Measurements from ENCODE around the gene EML6. TPM values are rescaled to one million over a fixed set of nuclear protein-coding genes. Genes with fewer than 3 reads are reported as not detected.

EML6 gene
- total and polyA plus RNA-seq, 3 donors from 2014 or later = 7.6 to 17.3 (median 12.1) TPM

- H3K27me3 ChIP-seq = no peaks in the 10 kb centered on the region
- WGBS, 2 donors = 93 to 95% methylated on average over 7 of the region's 7 CpGs
- DNase-seq = no peak
- H3K36me3 ChIP-seq (ENCODE audit: low read depth, missing control alignments) = no peaks in the 10 kb centered on the region
- no peaks in the 10 kb centered on the region for H3K4me1 ChIP-seq
- H3K4me3 ChIP-seq = no peak overlapping the region
- TF ChIP-seq POLR2A (IDR thresholded peaks at IDR 0.05) = no peak
- TF ChIP-seq CTCF (IDR thresholded peaks at IDR 0.05) = no peak
- no peak overlapping the region for H3K27ac ChIP-seq
- H3K9me3 ChIP-seq = no peaks in the 10 kb centered on the region
- intact Hi-C loops (cut with DNase I; ENCODE audit: low total_unique reads) = no loop called here
These were observed 179.3 kb downstream of the EML6 start for GRCh38 chr2:54902763-54903162.

- Histone ChIP-seq H3K4me3 (no peak overlapping the region), H3K4me1 (no peaks in the 10 kb centered on the region), H3K36me3 (ENCODE audit: low read depth, missing control alignments) (no peaks in the 10 kb centered on the region), H3K27me3 (no peaks in the 10 kb centered on the region), H3K9me3 (no peaks in the 10 kb centered on the region), H3K27ac (no peak overlapping the region)
- no peak for DNase-seq
- intact Hi-C loops (cut with DNase I; ENCODE audit: low total_unique reads) = no loop called here
- TF ChIP-seq CTCF (IDR thresholded peaks at IDR 0.05) = no peak
- no peak for TF ChIP-seq POLR2A (IDR thresholded peaks at IDR 0.05)
- 81 to 82% methylated on average over 9 of the region's 9 CpGs for WGBS, 2 donors
These were observed 180.5 kb downstream of the EML6 start for GRCh38 chr2:54903736-54904554.

GRCh38 chr2:54904836-54905235 is 181.4 kb downstream of the EML6 start:
- 76 to 79% methylated on average over 5 of the region's 5 CpGs for WGBS, 2 donors
- no peak for TF ChIP-seq POLR2A (IDR thresholded peaks at IDR 0.05)
- no peak for TF ChIP-seq CTCF (IDR thresholded peaks at IDR 0.05)
- Histone ChIP-seq H3K36me3 (ENCODE audit: low read depth, missing control alignments) (no peaks in the 10 kb centered on the region), H3K4me1 (no peaks in the 10 kb centered on the region), H3K27ac (no peak overlapping the region), H3K27me3 (no peaks in the 10 kb centered on the region), H3K9me3 (no peaks in the 10 kb centered on the region), H3K4me3 (no peak overlapping the region)
- DNase-seq = no peak
- intact Hi-C loops (cut with DNase I; ENCODE audit: low total_unique reads) = no loop called here

- TF ChIP-seq POLR2A (IDR thresholded peaks at IDR 0.05) (no peak), CTCF (IDR thresholded peaks at IDR 0.05) (no peak)
- intact Hi-C loops (cut with DNase I; ENCODE audit: low total_unique reads) = no loop called here
- WGBS, 2 donors = 90 to 93% methylated on average over 3 of the region's 3 CpGs
- no peak for DNase-seq
- Histone ChIP-seq H3K36me3 (ENCODE audit: low read depth, missing control alignments) (no peaks in the 10 kb centered on the region), H3K27ac (no peak overlapping the region), H3K4me1 (no peaks in the 10 kb centered on the region), H3K9me3 (no peaks in the 10 kb centered on the region), H3K4me3 (no peak overlapping the region), H3K27me3 (no peaks in the 10 kb centered on the region)
These were observed 183.3 kb downstream of the EML6 start for GRCh38 chr2:54906716-54907115.

- H3K27ac ChIP-seq = no peak overlapping the region
- H3K4me3 ChIP-seq = no peak overlapping the region
- DNase-seq = no peak
- no peaks in the 10 kb centered on the region for H3K27me3 ChIP-seq
- H3K9me3 ChIP-seq = no peaks in the 10 kb centered on the region
- no peak for TF ChIP-seq CTCF (IDR thresholded peaks at IDR 0.05)
- no peak for TF ChIP-seq POLR2A (IDR thresholded peaks at IDR 0.05)
- no peaks in the 10 kb centered on the region for H3K4me1 ChIP-seq
- intact Hi-C loops (cut with DNase I; ENCODE audit: low total_unique reads) = no loop called here
- no peaks in the 10 kb centered on the region for H3K36me3 ChIP-seq (ENCODE audit: low read depth, missing control alignments)
- WGBS, 2 donors = 97 to 100% methylated on average over 1 of the region's 1 CpG
These were observed 184.2 kb downstream of the EML6 start for GRCh38 chr2:54907663-54908062.
